Left ventricle myocardium inferior (tissue), 1 donor: Measurements from ENCODE around the gene UBE2U. TPM values are rescaled to one million over a fixed set of nuclear protein-coding genes. Genes with fewer than 3 reads are reported as not detected.

Experiments
- DNase-seq: peaks from one replicate; pipeline ENCODE4 v3.0.0-alpha.2; 2020
- H3K27ac ChIP-seq: fragments of 200-600 bp; replicated peaks from 2 replicates; pipeline ENCODE4 v1.8.0; 2021
- H3K27me3 ChIP-seq: fragments of 200-600 bp; 2 replicates; pipeline ENCODE4 v1.8.0; 2021; ENCODE audit warnings: low read depth
- H3K36me3 ChIP-seq: fragments of 200-600 bp; 2 replicates; pipeline ENCODE4 v1.8.0; 2021
- H3K4me1 ChIP-seq: fragments of 200-600 bp; 2 replicates; pipeline ENCODE4 v1.8.0; 2021
- H3K4me3 ChIP-seq: fragments of 200-600 bp; 2 replicates; pipeline ENCODE4 v1.8.0; 2021; ENCODE audit warnings: mild to moderate bottlenecking, moderate library complexity
- H3K9me3 ChIP-seq: fragments of 200-600 bp; replicated peaks from 2 replicates; pipeline ENCODE4 v1.8.0; 2021
- intact Hi-C: fragments of 100-400 bp; cut with micrococcal nuclease; formaldehyde crosslinking; loops from one replicate; pipeline ENCODE4 v1.11.0; 2022
- total RNA-seq: library from RNA; stranded (reverse); fragmentation: NEBNext Ultra II Directional; extraction: Animal tissue kit (Norgen Biotek cat#: 25700); gene quantifications from one replicate; pipeline ENCODE4 v1.2.1, GENCODE V29; 2021
- TF ChIP-seq, protein P1 (sequence below): fragments of 200-600 bp; IDR thresholded peaks from 2 replicates; pipeline ENCODE4 v1.8.0; 2021; ENCODE audit warnings: antibody characterized with exemption, mild to moderate bottlenecking, borderline replicate concordance
- donor health status: DM: no; HTN: yes; CAD: no; lungs with severe emphysema.

UBE2U gene
- total RNA-seq, 1 donor from 2014 or later, result 0.85 TPM

DNA sequence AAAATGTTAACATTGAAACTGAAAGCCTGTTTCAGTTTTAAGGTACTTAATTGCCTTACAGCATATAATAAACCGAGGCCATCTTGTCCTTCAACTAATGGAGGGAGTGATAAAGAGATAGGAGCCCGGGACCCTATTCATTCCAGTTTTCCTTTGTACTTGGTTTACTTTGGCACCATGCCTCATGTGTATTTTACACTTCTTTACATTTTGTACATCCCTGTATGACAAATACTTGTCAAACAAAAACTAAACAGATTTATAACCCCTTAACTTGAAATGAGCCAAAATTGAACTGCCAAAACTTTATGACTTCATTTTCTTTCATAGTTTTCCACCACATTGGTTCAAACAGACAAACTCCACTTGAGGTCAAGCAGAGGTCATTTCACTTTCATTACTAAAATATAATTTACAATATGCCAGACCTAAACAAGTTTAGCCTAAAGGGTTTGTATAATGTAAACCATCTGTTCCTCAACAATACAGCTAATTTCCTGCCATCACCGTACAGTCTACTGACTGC is 30.9 kb upstream of the UBE2U start:
- TF ChIP-seq, protein P1, sequence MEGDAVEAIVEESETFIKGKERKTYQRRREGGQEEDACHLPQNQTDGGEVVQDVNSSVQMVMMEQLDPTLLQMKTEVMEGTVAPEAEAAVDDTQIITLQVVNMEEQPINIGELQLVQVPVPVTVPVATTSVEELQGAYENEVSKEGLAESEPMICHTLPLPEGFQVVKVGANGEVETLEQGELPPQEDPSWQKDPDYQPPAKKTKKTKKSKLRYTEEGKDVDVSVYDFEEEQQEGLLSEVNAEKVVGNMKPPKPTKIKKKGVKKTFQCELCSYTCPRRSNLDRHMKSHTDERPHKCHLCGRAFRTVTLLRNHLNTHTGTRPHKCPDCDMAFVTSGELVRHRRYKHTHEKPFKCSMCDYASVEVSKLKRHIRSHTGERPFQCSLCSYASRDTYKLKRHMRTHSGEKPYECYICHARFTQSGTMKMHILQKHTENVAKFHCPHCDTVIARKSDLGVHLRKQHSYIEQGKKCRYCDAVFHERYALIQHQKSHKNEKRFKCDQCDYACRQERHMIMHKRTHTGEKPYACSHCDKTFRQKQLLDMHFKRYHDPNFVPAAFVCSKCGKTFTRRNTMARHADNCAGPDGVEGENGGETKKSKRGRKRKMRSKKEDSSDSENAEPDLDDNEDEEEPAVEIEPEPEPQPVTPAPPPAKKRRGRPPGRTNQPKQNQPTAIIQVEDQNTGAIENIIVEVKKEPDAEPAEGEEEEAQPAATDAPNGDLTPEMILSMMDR, result no peak
- H3K9me3 ChIP-seq, result no peaks in the 10 kb centered on the region
- peaks cover 4% of the 10 kb centered on the region for H3K36me3 ChIP-seq
- intact Hi-C loops, result no loop called here
- peaks cover 22% of the 10 kb centered on the region for H3K4me1 ChIP-seq
- no peak overlapping the region for H3K4me3 ChIP-seq
- H3K27ac ChIP-seq, result no peak overlapping the region
- H3K27me3 ChIP-seq, result no peaks in the 10 kb centered on the region
- DNase-seq, result no peak

DNA sequence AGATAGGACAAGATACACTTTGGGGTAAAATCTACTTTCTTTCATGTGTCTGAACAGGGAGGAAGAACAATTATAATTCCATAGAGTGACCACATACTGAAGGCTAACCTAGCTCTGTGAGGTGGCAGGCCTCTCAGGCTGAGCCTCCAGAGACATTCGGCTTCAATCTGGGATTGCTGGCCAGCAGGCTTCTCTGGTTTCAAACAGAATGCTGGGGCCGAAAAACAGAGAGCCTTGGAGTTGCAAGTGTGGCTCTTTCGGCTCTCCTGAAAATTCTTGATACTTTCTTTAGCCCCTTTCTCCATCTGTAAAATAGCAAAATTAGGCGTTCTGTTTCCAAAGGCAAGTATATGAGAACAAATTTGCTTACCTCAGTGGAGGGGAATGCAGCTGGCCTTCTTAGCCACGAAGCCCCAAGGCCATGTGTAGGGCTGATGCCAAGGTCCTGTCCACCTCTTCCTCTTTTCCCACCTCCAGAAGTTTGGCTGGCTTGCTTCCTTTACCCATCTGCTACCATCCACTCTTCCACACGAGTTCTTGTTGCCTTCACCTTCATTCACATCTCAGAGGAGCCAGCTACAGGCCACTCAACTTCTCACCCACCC is 30.0 kb upstream of the UBE2U start:
- no peaks in the 10 kb centered on the region for H3K9me3 ChIP-seq
- TF ChIP-seq, protein P1, result no peak
- H3K36me3 ChIP-seq, result peaks cover 13% of the 10 kb centered on the region
- no peaks in the 10 kb centered on the region for H3K27me3 ChIP-seq
- peaks cover 22% of the 10 kb centered on the region for H3K4me1 ChIP-seq
- intact Hi-C loops, result no loop called here
- H3K4me3 ChIP-seq, result no peak overlapping the region
- H3K27ac ChIP-seq, result no peak overlapping the region
- no peak for DNase-seq

DNA sequence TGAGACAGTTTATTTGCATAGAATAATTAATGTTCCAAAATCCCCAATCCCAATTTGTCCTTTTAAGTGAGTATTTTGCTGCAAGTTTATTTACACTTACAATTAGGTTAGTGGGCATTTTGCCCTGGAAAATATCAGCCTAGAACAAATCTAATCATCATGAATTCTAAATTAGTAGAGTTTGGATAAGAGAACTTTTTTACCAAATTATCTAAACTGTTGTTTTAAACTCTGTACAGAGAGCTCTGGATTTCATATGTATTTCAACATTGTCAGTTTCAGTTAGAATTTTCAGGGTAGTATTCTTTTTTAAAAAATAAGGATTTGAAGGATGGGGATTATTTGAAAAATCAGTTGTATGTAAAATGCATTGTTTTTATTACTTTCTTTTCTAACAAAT is 27.8 kb upstream of the UBE2U start:
- no peak for DNase-seq
- no peak overlapping the region for H3K27ac ChIP-seq
- intact Hi-C loops, result no loop called here
- TF ChIP-seq, protein P1, result no peak
- no peaks in the 10 kb centered on the region for H3K9me3 ChIP-seq
- peaks cover 22% of the 10 kb centered on the region for H3K4me1 ChIP-seq
- H3K4me3 ChIP-seq, result no peak overlapping the region
- H3K36me3 ChIP-seq, result peaks cover 17% of the 10 kb centered on the region
- H3K27me3 ChIP-seq, result no peaks in the 10 kb centered on the region

DNA sequence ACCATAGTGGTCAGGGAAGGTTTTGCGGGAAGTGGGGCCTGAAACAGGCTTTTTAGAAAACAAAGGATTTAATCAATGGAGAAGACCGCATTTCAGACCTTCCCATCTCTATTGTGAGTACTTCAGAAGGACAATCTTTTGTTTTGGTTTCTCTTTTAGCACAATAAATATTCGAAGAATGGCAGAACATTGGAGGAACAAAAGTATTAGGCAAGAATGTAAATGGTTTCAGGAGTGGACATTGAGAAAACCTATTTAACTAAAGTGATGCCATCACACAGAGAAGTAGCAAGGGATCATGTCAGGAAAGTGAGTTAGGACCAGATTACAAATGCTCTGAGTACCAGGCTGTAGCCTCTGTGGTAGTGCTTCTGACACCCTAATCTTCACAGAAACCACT is 26.8 kb upstream of the UBE2U start:
- Histone ChIP-seq H3K27ac (no peak overlapping the region), H3K4me1 (peaks cover 18% of the 10 kb centered on the region), H3K4me3 (no peak overlapping the region), H3K27me3 (no peaks in the 10 kb centered on the region), H3K9me3 (no peaks in the 10 kb centered on the region), H3K36me3 (peaks cover 17% of the 10 kb centered on the region)
- TF ChIP-seq, protein P1, result no peak
- no peak for DNase-seq
- intact Hi-C loops, result no loop called here

DNA sequence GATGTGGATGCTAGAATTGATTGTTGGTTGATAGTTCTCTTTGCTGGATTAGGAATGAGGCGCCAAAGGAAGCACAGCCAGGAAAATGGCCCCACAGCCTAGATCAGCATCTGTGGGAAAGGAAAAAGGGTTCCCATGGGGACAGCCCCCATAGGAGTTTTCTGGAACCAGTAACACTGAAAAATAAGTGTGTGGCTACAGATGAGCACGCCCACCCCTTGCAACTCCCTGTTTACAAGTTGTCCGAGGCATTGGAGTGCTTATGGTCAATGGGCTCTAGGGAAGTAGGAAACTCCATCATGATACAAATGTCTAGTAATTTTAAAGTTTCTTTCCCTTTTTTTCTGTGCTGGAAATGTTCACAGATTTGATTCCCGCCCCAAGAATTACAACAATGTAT is 23.8 kb upstream of the UBE2U start:
- TF ChIP-seq, protein P1, result no peak
- no peak overlapping the region for H3K27ac ChIP-seq
- DNase-seq, result no peak
- H3K4me1 ChIP-seq, result no peaks in the 10 kb centered on the region
- no peak overlapping the region for H3K4me3 ChIP-seq
- no peaks in the 10 kb centered on the region for H3K9me3 ChIP-seq
- H3K27me3 ChIP-seq, result no peaks in the 10 kb centered on the region
- intact Hi-C loops, result no loop called here
- H3K36me3 ChIP-seq, result peaks cover 17% of the 10 kb centered on the region
